CD4-positive, alpha-beta T cell treated with Interleukin-10 for 1 hour (primary cell): ENCODE data around the gene MACROD2.

Source experiments
- DNase-seq: peaks from one replicate; pipeline ENCODE4 v3.0.0-alpha.2; 2020

Gene MACROD2

GRCh38 chr20:14553774-14554534 lies 558.6 kb downstream of the MACROD2 start:
- DNase-seq, result no peak

DNA sequence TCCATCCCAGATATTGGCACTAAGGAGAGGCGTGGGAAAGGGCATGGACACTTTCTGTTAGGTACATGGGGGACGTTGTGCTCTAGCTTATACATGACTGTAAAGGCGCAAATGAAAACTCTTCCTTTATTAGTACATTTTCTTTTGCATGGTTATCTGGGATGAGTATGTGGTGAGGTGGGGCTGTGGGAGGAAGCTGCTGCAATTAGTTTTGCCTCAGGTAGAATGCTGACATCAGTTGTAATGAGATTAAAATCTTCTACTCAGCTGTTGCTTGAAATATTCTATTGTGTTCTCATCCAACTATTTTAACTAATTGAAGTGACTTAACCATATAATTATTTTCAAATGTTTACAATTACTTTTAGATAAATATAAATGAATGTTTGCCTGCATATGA lies 560.4 kb downstream of the MACROD2 start:
- DNase-seq, result no peak

GRCh38 chr20:14556206-14556605 lies 560.9 kb downstream of the MACROD2 start:
- DNase-seq, result no peak

- DNase-seq, result no peak
Measured at GRCh38 chr20:14559612-14560011, 564.3 kb downstream of the MACROD2 start.

GRCh38 chr20:14561741-14562221 lies 566.5 kb downstream of the MACROD2 start:
- no peak for DNase-seq

GRCh38 chr20:14562981-14563380 lies 567.7 kb downstream of the MACROD2 start:
- DNase-seq, result no peak

DNA sequence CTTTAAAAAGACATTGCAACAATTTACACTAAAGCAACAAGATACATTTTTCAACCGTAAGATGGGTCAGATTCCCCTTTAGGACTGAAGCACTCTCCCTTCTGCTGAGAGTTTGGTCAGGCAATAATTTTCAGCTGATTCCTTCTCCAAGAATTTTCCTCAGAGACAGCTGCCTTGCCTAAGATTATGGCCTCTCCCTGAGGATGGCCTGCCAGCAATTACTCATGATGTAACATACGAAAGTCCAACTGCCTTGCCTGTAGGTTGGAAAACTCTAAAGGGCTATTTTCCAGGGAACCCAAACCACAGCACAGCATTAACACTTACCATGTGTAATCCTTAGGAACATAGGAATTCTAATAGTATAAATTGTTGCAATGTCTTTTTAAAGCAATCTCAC lies 571.2 kb downstream of the MACROD2 start:
- DNase-seq, result no peak

GRCh38 chr20:14568225-14568624 lies 572.9 kb downstream of the MACROD2 start:
- DNase-seq, result no peak

- no peak for DNase-seq
Measured at GRCh38 chr20:14568701-14569100, 573.4 kb downstream of the MACROD2 start.

DNA sequence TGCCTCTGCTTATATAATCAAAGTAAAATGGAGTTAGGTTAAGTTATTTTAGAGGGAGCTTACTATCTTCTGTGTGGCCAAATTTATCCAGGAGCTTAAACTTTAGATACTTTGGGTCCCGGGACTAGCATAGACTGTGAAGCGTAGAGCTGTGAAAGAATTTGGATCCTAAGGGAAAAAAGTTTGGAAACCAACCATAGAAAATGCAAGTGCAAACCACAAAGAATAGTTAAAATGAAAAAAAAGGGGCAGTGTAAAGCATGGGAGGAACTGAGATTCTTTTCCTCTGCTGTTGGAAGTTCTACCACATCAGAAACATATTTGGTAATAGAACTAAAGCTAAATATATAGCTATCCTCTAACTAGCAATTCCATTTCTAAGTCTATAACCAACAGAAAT lies 574.3 kb downstream of the MACROD2 start:
- no peak for DNase-seq

DNA sequence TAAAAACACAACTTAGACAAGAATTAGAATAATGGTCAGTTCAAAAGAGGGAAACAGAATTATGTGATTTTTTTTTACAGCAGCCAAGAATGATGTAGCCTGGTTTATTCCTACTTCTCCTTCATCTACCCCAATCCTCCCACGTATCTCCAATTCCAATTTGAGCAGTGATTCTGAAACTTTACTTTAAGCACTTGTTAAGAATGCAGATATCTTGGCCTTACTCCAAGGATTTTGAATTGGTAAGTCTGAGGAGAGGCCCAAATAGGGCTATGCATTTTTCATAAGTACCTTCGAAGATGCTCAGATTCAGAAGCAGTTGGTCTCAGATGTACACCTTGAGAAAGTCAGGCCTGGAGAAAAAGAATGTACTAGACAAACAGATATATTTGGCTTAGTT lies 575.5 kb downstream of the MACROD2 start:
- no peak for DNase-seq

DNA sequence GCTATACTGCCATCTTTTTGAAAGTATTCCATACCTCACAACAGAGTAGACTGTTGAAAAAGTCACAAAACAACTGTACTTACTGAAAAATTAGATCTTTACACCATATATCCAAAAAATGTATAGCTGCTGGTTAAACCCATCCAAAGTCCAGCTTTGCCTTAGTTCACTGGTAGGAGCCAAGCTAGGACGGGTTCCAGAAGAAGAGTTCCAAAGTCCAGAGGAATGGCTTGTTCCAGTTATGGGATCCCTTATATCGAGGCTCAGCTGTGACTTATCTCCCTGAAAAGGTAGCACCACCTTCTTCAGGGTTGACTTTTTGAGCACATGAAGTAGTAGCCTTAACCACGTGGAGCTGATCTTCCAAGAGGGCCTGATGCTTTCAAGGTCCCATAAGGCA lies 578.4 kb downstream of the MACROD2 start:
- DNase-seq, result no peak

- DNase-seq, result no peak
Measured at GRCh38 chr20:14576196-14576877, 581.0 kb downstream of the MACROD2 start.

GRCh38 chr20:14580418-14581074 lies 585.2 kb downstream of the MACROD2 start:
- no peak for DNase-seq

DNA sequence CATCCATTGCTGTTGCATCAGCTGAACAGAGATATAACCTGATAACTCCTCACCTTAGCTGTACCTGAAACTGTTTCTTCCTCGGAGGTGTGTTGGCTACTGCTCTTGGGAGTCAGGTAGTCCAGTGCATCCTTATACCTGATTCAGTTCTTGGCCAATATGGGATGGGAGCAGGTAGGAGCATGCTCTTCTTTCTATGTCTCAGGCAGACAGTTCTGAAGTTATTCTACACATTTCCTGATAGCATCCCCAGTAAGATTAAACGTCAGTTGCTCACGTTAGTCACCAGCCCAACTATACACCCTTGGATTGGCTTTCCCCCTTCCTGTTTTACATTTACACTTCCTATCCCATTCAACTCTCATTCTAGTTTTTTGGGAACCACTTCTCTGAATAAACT lies 586.4 kb downstream of the MACROD2 start:
- DNase-seq, result no peak

- no peak for DNase-seq
Measured at GRCh38 chr20:14582855-14583254, 587.5 kb downstream of the MACROD2 start.

GRCh38 chr20:14583413-14583812 lies 588.1 kb downstream of the MACROD2 start:
- DNase-seq, result no peak

GRCh38 chr20:14589383-14589782 lies 594.1 kb downstream of the MACROD2 start:
- DNase-seq, result no peak

GRCh38 chr20:14595051-14595450 lies 599.7 kb downstream of the MACROD2 start:
- DNase-seq, result no peak

DNA sequence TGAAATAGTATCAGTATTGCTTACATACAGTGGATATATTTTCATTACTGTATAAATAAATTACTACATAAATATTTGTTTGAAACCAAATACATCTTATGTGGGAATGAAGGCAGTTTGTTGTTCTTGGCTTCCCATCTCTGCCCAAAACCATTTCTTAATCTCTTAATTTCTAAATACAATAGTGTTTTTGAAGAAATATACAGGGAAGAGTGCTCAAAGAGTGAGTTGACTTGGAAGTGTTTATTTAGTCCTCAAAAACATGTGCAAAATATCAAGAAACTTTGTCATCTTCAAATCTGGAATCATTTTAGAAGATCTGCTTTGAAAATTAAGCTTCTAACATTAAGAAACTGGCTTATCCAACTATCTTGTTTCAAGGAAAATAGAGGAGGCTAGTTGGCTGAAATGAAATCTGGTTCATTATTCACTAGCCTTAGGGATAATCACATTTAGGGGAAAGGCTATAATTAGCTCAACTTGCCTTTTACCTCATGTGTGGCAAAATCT lies 601.9 kb downstream of the MACROD2 start:
- DNase-seq, result no peak

DNA sequence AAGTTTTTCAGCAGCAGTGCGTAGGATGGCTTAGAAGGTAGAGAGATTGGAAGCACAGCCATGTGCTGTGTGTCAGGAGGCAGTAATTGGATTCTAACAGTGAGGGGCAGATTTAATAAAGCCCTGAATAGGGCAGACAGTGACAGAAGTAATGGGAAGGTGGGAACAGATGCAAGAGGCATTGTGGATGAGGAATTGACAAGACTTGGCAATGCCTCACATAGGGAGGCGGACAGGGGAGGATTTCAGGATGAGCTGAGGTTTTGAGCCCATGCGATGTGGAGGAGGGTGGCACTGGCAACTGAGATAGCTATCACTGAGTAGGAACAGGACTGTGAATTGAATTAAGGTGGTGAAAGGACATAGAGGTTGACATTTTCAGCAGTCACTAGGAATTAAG lies 604.3 kb downstream of the MACROD2 start:
- no peak for DNase-seq

DNA sequence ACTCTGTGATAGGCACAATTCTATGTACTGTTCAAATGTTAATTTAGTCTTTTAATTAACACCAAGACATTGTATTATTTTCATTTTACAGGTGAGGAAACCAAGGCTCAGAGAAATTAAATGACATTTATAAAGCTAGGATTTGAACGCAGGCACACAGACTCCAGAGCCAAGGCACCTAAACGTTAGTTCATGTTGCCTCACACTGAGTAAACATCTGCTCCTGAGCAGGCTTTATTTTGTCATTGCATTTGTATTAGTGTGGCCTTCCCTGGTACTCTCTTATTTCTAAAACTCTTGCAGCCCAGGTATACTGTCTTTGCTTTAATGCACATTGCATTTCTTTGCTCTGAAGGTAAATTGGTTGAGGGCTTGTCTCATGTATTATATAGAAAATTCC lies 605.2 kb downstream of the MACROD2 start:
- DNase-seq, result no peak

DNA sequence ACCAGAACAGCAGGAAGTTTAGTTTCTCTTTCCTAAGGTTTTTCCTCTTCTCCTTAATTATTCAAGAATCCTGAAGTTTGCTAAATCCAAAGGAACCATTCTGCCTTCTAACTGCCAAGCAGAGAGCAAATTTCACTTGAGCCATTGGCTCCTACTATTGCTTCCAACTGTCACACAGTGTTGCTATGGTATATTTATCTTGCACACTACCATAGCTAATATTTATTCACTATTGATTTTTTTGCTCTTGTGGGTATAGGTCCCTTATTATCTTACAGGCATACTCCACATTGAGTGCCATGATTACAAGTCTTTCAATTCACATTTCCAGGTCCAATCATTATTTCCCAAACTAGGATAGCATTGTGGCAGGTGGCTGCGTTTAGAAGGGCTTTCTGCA lies 608.8 kb downstream of the MACROD2 start:
- no peak for DNase-seq
